H1 (cell line): ENCODE results near the gene MAP3K6. TPM values are rescaled to one million over a fixed set of nuclear protein-coding genes. Genes with fewer than 3 reads are reported as not detected.

ENCODE experiments used
- CTCF ChIA-PET: fragments of 300-600 bp; sonication (Branson Sonifier 250); formaldehyde crosslinking; loops from one replicate; lab custom pipeline; 2021; ENCODE audit not compliant: partially characterized antibody; lab: Charles Lee
- POLR2A ChIA-PET: fragments of 300-600 bp; sonication (Branson Sonifier 250); formaldehyde crosslinking; loops from one replicate; lab custom pipeline; 2021; ENCODE audit warnings: inconsistent platforms; ENCODE audit not compliant: partially characterized antibody; lab: Charles Lee
- DNase-seq, 2 experiments: peaks; one replicate each; pipeline versions ENCODE4 v3.0.0 to v3.0.0-alpha.2; 2010 to 2022; ENCODE audit warnings: low spot score in 2 of 2, low read depth in 1 of 2, mixed read lengths in 1 of 2
- FAIRE-seq: peaks from 2 replicates; lab custom pipeline; 2011; peaks lifted over from hg19 to GRCh38; lab: Jason Lieb, UNC
- H2AFZ ChIP-seq: 2 replicates; pipeline ENCODE4 v1.8.1; 2012; ENCODE audit warnings: low read length, inconsistent platforms
- H2AK5ac ChIP-seq: 2 replicates; pipeline ENCODE4 v1.6.1; 2013; ENCODE audit warnings: low read depth, low read length
- H2BK120ac ChIP-seq: replicated peaks from 2 replicates; pipeline ENCODE3; 2013; ENCODE audit warnings: low read depth, low read length, inconsistent platforms
- H2BK12ac ChIP-seq: 2 replicates; pipeline ENCODE4 v1.6.1; 2013; ENCODE audit warnings: low read depth, low read length
- H2BK15ac ChIP-seq: 2 replicates; pipeline ENCODE4 v1.6.1; 2013; ENCODE audit warnings: low read length
- H2BK20ac ChIP-seq: 2 replicates; pipeline ENCODE4 v1.6.1; 2013; ENCODE audit warnings: low read length
- H2BK5ac ChIP-seq: 2 replicates; pipeline ENCODE4 v1.6.1; 2013; ENCODE audit warnings: low read depth, low read length
- H3K14ac ChIP-seq: 2 replicates; pipeline ENCODE4 v1.6.1; 2013; ENCODE audit warnings: inconsistent platforms; ENCODE audit not compliant: insufficient read length
- H3K18ac ChIP-seq: 2 replicates; pipeline ENCODE4 v1.6.1; 2013; ENCODE audit warnings: low read length; ENCODE audit errors: extremely low read depth
- H3K23ac ChIP-seq: 2 replicates; pipeline ENCODE4 v1.6.1; 2013; ENCODE audit warnings: inconsistent platforms; ENCODE audit not compliant: insufficient read length
- H3K23me2 ChIP-seq: 2 replicates; pipeline ENCODE4 v1.6.1; 2013; ENCODE audit warnings: low read depth, low read length
- H3K27ac ChIP-seq: 2 replicates; pipeline ENCODE4 v1.6.1; 2011; ENCODE audit warnings: low read depth, low read length, inconsistent platforms
- H3K27me3 ChIP-seq, 4 experiments: replicated peaks in 1 of 4; 1 replicate in 1 of 4; 2 replicates in 3 of 4; pipeline versions ENCODE4 v1.6.1 to v1.8.1; 2011 to 2013; ENCODE audit warnings: low read length in 3 of 4, mild to moderate bottlenecking in 3 of 4, inconsistent platforms in 2 of 4, mixed read lengths in 2 of 4, moderate library complexity in 1 of 4; ENCODE audit not compliant: control insufficient read depth in 3 of 4, insufficient read depth in 3 of 4; ENCODE audit errors: extremely low read depth in 1 of 4
- H3K36me3 ChIP-seq, 4 experiments: 2 replicates each; pipeline versions ENCODE4 v1.6.1 to v1.8.1; 2011 to 2013; ENCODE audit warnings: mild to moderate bottlenecking in 4 of 4, low read length in 3 of 4, moderate library complexity in 2 of 4, control low read depth in 1 of 4, inconsistent platforms in 1 of 4; ENCODE audit not compliant: insufficient read depth in 4 of 4, control insufficient read depth in 2 of 4
- H3K4ac ChIP-seq: replicated peaks from 2 replicates; pipeline ENCODE3; 2013; ENCODE audit warnings: low read length, low read depth, mixed read lengths, inconsistent platforms; ENCODE audit not compliant: insufficient read length
- H3K4me1 ChIP-seq, 4 experiments: replicated peaks in 1 of 4; 1 replicate in 1 of 4; 2 replicates in 3 of 4; pipeline versions ENCODE4 v1.6.1 to v1.8.1; 2011 to 2013; ENCODE audit warnings: low read length in 3 of 4, inconsistent platforms in 2 of 4, mixed read lengths in 1 of 4; ENCODE audit not compliant: insufficient read depth in 4 of 4, control insufficient read depth in 3 of 4
- H3K4me2 ChIP-seq, 2 experiments: 2 replicates each; pipeline versions ENCODE4 v1.6.1 to v1.8.1; 2011 to 2013; ENCODE audit warnings: low read depth in 2 of 2, low read length in 2 of 2, control low read depth in 1 of 2, inconsistent platforms in 1 of 2, mild to moderate bottlenecking in 1 of 2; ENCODE audit not compliant: insufficient read depth in 1 of 2
- H3K4me3 ChIP-seq, 4 experiments: fragments of 200-600, 300-600 bp in 1 of 4; sonication (generic), shearing (Covaris generic), sonication (Bioruptor Twin) in 1 of 4; 2 replicates each; pipeline versions ENCODE4 v1.5.1 to v1.8.1; 2011 to 2016; ENCODE audit warnings: low read length in 4 of 4, low read depth in 3 of 4, control low read depth in 2 of 4, inconsistent platforms in 2 of 4, mild to moderate bottlenecking in 2 of 4, mixed read lengths in 1 of 4, moderate library complexity in 1 of 4; ENCODE audit not compliant: insufficient read depth in 2 of 4; ENCODE audit errors: extremely low read depth in 1 of 4
- H3K56ac ChIP-seq: replicated peaks from 2 replicates; pipeline ENCODE3; 2013; ENCODE audit warnings: low read depth, mild to moderate bottlenecking, mixed read lengths, low read length, inconsistent platforms; ENCODE audit not compliant: insufficient read length
- H3K79me1 ChIP-seq: 2 replicates; pipeline ENCODE4 v1.6.1; 2013; ENCODE audit warnings: low read depth, low read length, control low read depth
- H3K79me2 ChIP-seq, 2 experiments: 2 replicates each; pipeline versions ENCODE4 v1.6.1 to v1.8.1; 2012 to 2013; ENCODE audit warnings: low read length in 2 of 2, mild to moderate bottlenecking in 2 of 2, inconsistent platforms in 1 of 2; ENCODE audit not compliant: insufficient read depth in 2 of 2, control insufficient read depth in 1 of 2
- H3K9ac ChIP-seq, 4 experiments: replicated peaks in 1 of 4; 1 replicate in 1 of 4; 2 replicates in 3 of 4; pipeline versions ENCODE4 v1.6.1 to v1.8.1; 2011 to 2013; ENCODE audit warnings: low read depth in 3 of 4, low read length in 3 of 4, control low read depth in 2 of 4, mild to moderate bottlenecking in 2 of 4, moderate library complexity in 2 of 4, inconsistent platforms in 1 of 4; ENCODE audit errors: extremely low read depth in 1 of 4
- H3K9me3 ChIP-seq, 2 experiments: 2 replicates each; pipeline versions ENCODE4 v1.6.1 to v1.8.1; 2012 to 2013; ENCODE audit warnings: mild to moderate bottlenecking in 2 of 2, moderate library complexity in 2 of 2, control low read depth in 1 of 2, inconsistent platforms in 1 of 2, low read depth in 1 of 2, low read length in 1 of 2, mixed read lengths in 1 of 2; ENCODE audit not compliant: insufficient read depth in 2 of 2
- H4K20me1 ChIP-seq, 2 experiments: replicated peaks in 1 of 2; 2 replicates each; pipeline versions ENCODE3 to v1.8.1; 2011 to 2013; ENCODE audit warnings: inconsistent platforms in 2 of 2, low read length in 2 of 2, mild to moderate bottlenecking in 1 of 2; ENCODE audit not compliant: insufficient read depth in 2 of 2, control insufficient read depth in 1 of 2
- H4K5ac ChIP-seq: 2 replicates; pipeline ENCODE4 v1.6.1; 2013; ENCODE audit warnings: low read length, low read depth, mixed read lengths, inconsistent platforms; ENCODE audit not compliant: insufficient read length
- H4K8ac ChIP-seq: 2 replicates; pipeline ENCODE4 v1.8.0; 2013; ENCODE audit warnings: mild to moderate bottlenecking, moderate library complexity, low read length, inconsistent platforms; ENCODE audit not compliant: insufficient read depth; ENCODE audit errors: extremely low read depth
- H4K91ac ChIP-seq: replicated peaks from 2 replicates; pipeline ENCODE3; 2013; ENCODE audit warnings: low read length, mixed read lengths, inconsistent platforms; ENCODE audit not compliant: insufficient read length
- ATF2 ChIP-seq: IDR thresholded peaks from 2 replicates; pipeline ENCODE4 v1.6.1; 2012; ENCODE audit warnings: low read length, inconsistent platforms
- KDM4A ChIP-seq: IDR thresholded peaks from one replicate; pipeline ENCODE4 v1.7.1; 2012; ENCODE audit warnings: low read depth, mild to moderate bottlenecking, moderate library complexity, low read length, inconsistent platforms; ENCODE audit not compliant: severe bottlenecking
- NRF1 ChIP-seq: IDR thresholded peaks from 2 replicates; pipeline ENCODE4 v1.6.1; 2011; ENCODE audit warnings: mild to moderate bottlenecking, low read depth, low read length, improper control_type of control experiment
- RNF2 ChIP-seq: fragments of 200-900, 300-1000 bp; sonication (generic); IDR thresholded peaks from 2 replicates; pipeline ENCODE4 v1.7.1; 2016; ENCODE audit warnings: borderline replicate concordance, low read depth, mild to moderate bottlenecking, antibody characterized with exemption, low read length; ENCODE audit not compliant: poor library complexity, severe bottlenecking; ENCODE audit errors: missing control alignments
- SIRT6 ChIP-seq: IDR thresholded peaks from one replicate; pipeline ENCODE4 v1.7.1; 2012; ENCODE audit warnings: low read length, inconsistent platforms
- SP1 ChIP-seq: IDR thresholded peaks from 2 replicates; pipeline ENCODE4 v1.6.1; 2011; ENCODE audit warnings: low read depth, low read length
- USF2 ChIP-seq: IDR thresholded peaks from 2 replicates; pipeline ENCODE4 v1.6.1; 2011; ENCODE audit warnings: low read length, improper control_type of control experiment
- YY1 ChIP-seq: IDR thresholded peaks from 2 replicates; pipeline ENCODE4 v1.6.1; 2011; ENCODE audit warnings: low read depth, mild to moderate bottlenecking, low read length
- ZNF274 ChIP-seq: IDR thresholded peaks from 2 replicates; pipeline ENCODE4 v1.7.0; 2012; ENCODE audit warnings: low read length, borderline replicate concordance; ENCODE audit errors: extremely low read depth
- WGBS, 2 experiments: shearing (Covaris generic) in 1 of 2; methylation state at CpG; one replicate each; pipeline versions ENCODE4 v1.1.6 to v1.1.7; 2013 to 2015; ENCODE audit warnings: low lambda C conversion rate in 2 of 2, mixed read lengths in 2 of 2, inconsistent platforms in 1 of 2, low coverage in 1 of 2, missing lambda C conversion rate in 1 of 2; ENCODE audit not compliant: insufficient replicate concordance in 2 of 2, insufficient coverage in 1 of 2, insufficient read length in 1 of 2; ENCODE audit errors: extremely low coverage in 1 of 2, missing lambda C conversion rate in 1 of 2; 5-methylcytosine and 5-hydroxymethylcytosine counted together
- polyA plus RNA-seq, 7 experiments: library from polyadenylated mRNA; depleted of rRNA in 3 of 7; stranded (reverse) in 5 of 7; unstranded in 2 of 7; fragments of >200 nt in 5 of 7; fragments of 200-250 nt in 2 of 7; gene quantifications; 1 replicate in 5 of 7; 2 replicates in 1 of 7; 4 replicates in 1 of 7; pipeline versions ENCODE4 v1.2.1 to v1.2.3, GENCODE V29; 2011 to 2013; ENCODE audit warnings: missing spikeins in 2 of 7, mixed read lengths in 2 of 7
- total RNA-seq: library from RNA; stranded (reverse); fragmentation: NEBNext Ultra II Directional; extraction: Animal tissue kit (Norgen Biotek cat#: 25700); gene quantifications from 2 replicates; pipeline ENCODE4 v1.2.1, GENCODE V29; 2021

MAP3K6 gene
- total and polyA plus RNA-seq, 2 of the 8 experiments (the other 6 are each of a cell fraction or from before 2014, with no cell fraction given), result 7.4 to 7.6 TPM

- no peaks in the 10 kb centered on the region for H3K23me2 ChIP-seq
- peak in 1 of 2 experiments; percentile 61 for DNase-seq
- no peak overlapping the region; a peak in 1 of 8 replicates for H3K4me3 ChIP-seq
- H3K9me3 ChIP-seq, result no peaks in the 10 kb centered on the region
- no peaks in the 10 kb centered on the region; the same call in 1 of the 2 replicates for H3K79me1 ChIP-seq
- no peak overlapping the region for H3K56ac ChIP-seq
- H2BK12ac ChIP-seq, result peak overlapping the region; percentile 5; the same call in 1 of the 2 replicates
- H2AFZ ChIP-seq, result no peak overlapping the region
- POLR2A ChIA-PET, result interaction anchor here (0.6 to 1.5 kb wide), 10 partner anchors 10 to 266 kb away, joined by 3 to 5 read pairs (median 4); partner anchors contain the start of gene WASF2
- H2BK120ac ChIP-seq, result no peak overlapping the region
- peak overlapping the region in 1 of 4 experiments; percentile 38; a peak in 1 of 7 replicates for H3K9ac ChIP-seq
- H2BK5ac ChIP-seq, result peak overlapping the region; percentile 60; the same call in 1 of the 2 replicates
- H2BK20ac ChIP-seq, result no peak overlapping the region
- no peaks in the 10 kb centered on the region for H3K79me2 ChIP-seq
- H3K23ac ChIP-seq, result no peak overlapping the region
- 0 out of 2 replicates have a peak overlapping the region, but pooled peaks have one; percentile 17 for H4K8ac ChIP-seq
- CTCF ChIA-PET, result interaction anchor here (0.6 to 37.8 kb wide), 29 partner anchors 9 to 337 kb away, joined by 3 to 863 read pairs (median 4); partner anchors contain the start of gene MAP3K6
- H3K18ac ChIP-seq, result peak overlapping the region; percentile 80
- WGBS, 2 experiments, result 68% methylated on average over 13 of the region's 13 CpGs; no CpG with 5 or more reads in 1 of the 2 experiments
- H3K27me3 ChIP-seq, result no peaks in the 10 kb centered on the region
- peak overlapping the region; percentile 66; the same call in 1 of the 2 replicates for H3K27ac ChIP-seq
- peak overlapping the region; percentile 82; the same call in 1 of the 2 replicates for H2AK5ac ChIP-seq
- no peak overlapping the region for H3K14ac ChIP-seq
- H4K20me1 ChIP-seq, result peaks cover 0 to under 1% of the 10 kb centered on the region in 2 experiments
- peak; percentile 57 for FAIRE-seq
- H4K91ac ChIP-seq, result peak overlapping the region; percentile 34
- H3K4ac ChIP-seq, result peak overlapping the region; percentile 76
- H3K4me1 ChIP-seq, result peaks cover 10 to 36% (median 18%) of the 10 kb centered on the region in 4 experiments
- no peak overlapping the region for H4K5ac ChIP-seq
- no peak overlapping the region for H2BK15ac ChIP-seq
- H3K36me3 ChIP-seq, result peaks cover 0 to 19% (median 6%) of the 10 kb centered on the region in 4 experiments; a peak in 6 of 8 replicates
- peak overlapping the region; percentile 27 to 49; a peak in 3 of 4 replicates for H3K4me2 ChIP-seq
- TF ChIP-seq YY1, result no peak
- TF ChIP-seq KDM4A, result no peak
- 0 out of 2 replicates have a peak, but pooled peaks have one; percentile 44 for TF ChIP-seq SP1
- no peak for TF ChIP-seq ZNF274
- TF ChIP-seq NRF1, result no peak
- TF ChIP-seq ATF2, result no peak
- TF ChIP-seq USF2, result no peak
- TF ChIP-seq RNF2, result no peak
- no peak for TF ChIP-seq SIRT6
These were observed 38.3 kb upstream of the MAP3K6 start for GRCh38 chr1:27405074-27405473.
